HepG2 (cell line): ENCODE data around the gene MTA2. TPM values are rescaled to one million over a fixed set of nuclear protein-coding genes. Genes with fewer than 3 reads are reported as not detected.

Source experiments
- ADNP ChIP-seq: sonication (generic); formaldehyde crosslinking; IDR thresholded peaks from 2 replicates; pipeline ENCODE4 v1.4.0; 2020; ENCODE audit warnings: missing genetic modification reagents
- ATF4 ChIP-seq, 2 experiments: fragments of 450-650 bp in 1 of 2; sonication (generic) in 1 of 2; formaldehyde crosslinking; IDR thresholded peaks; 2 replicates each; pipeline versions ENCODE4 v1.5.0 to v1.8.0; 2020 to 2022; ENCODE audit warnings: mild to moderate bottlenecking in 1 of 2, missing genetic modification reagents in 1 of 2
- CHD2 ChIP-seq: IDR thresholded peaks from 2 replicates; pipeline ENCODE4 v1.6.1; 2011; ENCODE audit warnings: low read depth, low read length, improper control_type of control experiment
- HNRNPK ChIP-seq: fragments of 200-400 bp; formaldehyde crosslinking; IDR thresholded peaks from 2 replicates; pipeline ENCODE4 v1.6.1; 2018; ENCODE audit warnings: low read length, low read depth, moderate library complexity, mild to moderate bottlenecking; ENCODE audit not compliant: poor library complexity, severe bottlenecking
- KLF16 ChIP-seq, 2 experiments: sonication (generic) in 1 of 2; formaldehyde crosslinking in 1 of 2; IDR thresholded peaks; 2 replicates each; pipeline versions ENCODE4 v1.6.1 to v1.8.0; 2016 to 2023; ENCODE audit warnings: missing genetic modification reagents in 2 of 2, missing compliant biosample characterization in 1 of 2
- KLF9 ChIP-seq: IDR thresholded peaks from 2 replicates; pipeline ENCODE4 v1.6.1; 2016; ENCODE audit warnings: low read depth
- NCOA1 ChIP-seq: sonication (generic); formaldehyde crosslinking; IDR thresholded peaks from 2 replicates; pipeline ENCODE4 v1.9.0; 2021; ENCODE audit warnings: missing genetic modification reagents
- ONECUT2 ChIP-seq: sonication (generic); formaldehyde crosslinking; IDR thresholded peaks from 2 replicates; pipeline ENCODE4 v1.4.0; 2020; ENCODE audit warnings: missing genetic modification reagents
- PCBP1 ChIP-seq: fragments of 200-400 bp; formaldehyde crosslinking; IDR thresholded peaks from 2 replicates; pipeline ENCODE4 v1.6.1; 2017; ENCODE audit warnings: mild to moderate bottlenecking, low read depth, low read length, borderline replicate concordance
- SIN3A ChIP-seq: IDR thresholded peaks from 2 replicates; pipeline ENCODE4 v1.6.1; 2011; ENCODE audit warnings: low read depth, mild to moderate bottlenecking, control low read depth, low read length, borderline replicate concordance
- SNRNP70 ChIP-seq: fragments of 200-400 bp; formaldehyde crosslinking; IDR thresholded peaks from 2 replicates; pipeline ENCODE4 v1.6.1; 2017; ENCODE audit warnings: mild to moderate bottlenecking, low read depth, low read length, moderate library complexity
- THAP7 ChIP-seq: sonication (generic); formaldehyde crosslinking; IDR thresholded peaks from 2 replicates; pipeline ENCODE4 v1.8.1; 2023; ENCODE audit warnings: mild to moderate bottlenecking, missing genetic modification reagents
- TOE1 ChIP-seq: sonication (generic); formaldehyde crosslinking; IDR thresholded peaks from 2 replicates; pipeline ENCODE4 v1.4.0; 2020; ENCODE audit warnings: mild to moderate bottlenecking, missing genetic modification reagents
- TSC22D2 ChIP-seq: sonication (generic); formaldehyde crosslinking; IDR thresholded peaks from 2 replicates; pipeline ENCODE4 v1.5.1; 2020; ENCODE audit warnings: missing genetic modification reagents, mild to moderate bottlenecking, borderline replicate concordance
- ZBTB42 ChIP-seq: sonication (generic); formaldehyde crosslinking; IDR thresholded peaks from 2 replicates; pipeline ENCODE4 v1.5.0; 2020; ENCODE audit warnings: mild to moderate bottlenecking, missing genetic modification reagents
- ZGPAT ChIP-seq: IDR thresholded peaks from 2 replicates; pipeline ENCODE4 v1.6.1; 2016; ENCODE audit warnings: mild to moderate bottlenecking
- ZKSCAN5 ChIP-seq: sonication (generic); formaldehyde crosslinking; IDR thresholded peaks from 2 replicates; pipeline ENCODE4 v1.5.1; 2020; ENCODE audit warnings: mild to moderate bottlenecking, missing genetic modification reagents
- ZNF335 ChIP-seq: sonication (generic); formaldehyde crosslinking; IDR thresholded peaks from 2 replicates; pipeline ENCODE4 v1.4.0; 2020; ENCODE audit warnings: missing genetic modification reagents
- ZNF496 ChIP-seq: sonication (generic); formaldehyde crosslinking; IDR thresholded peaks from 2 replicates; pipeline ENCODE4 v1.8.1; 2023; ENCODE audit warnings: mild to moderate bottlenecking, moderate library complexity, missing genetic modification reagents; ENCODE audit not compliant: insufficient replicate concordance
- ZNF589 ChIP-seq: sonication (generic); formaldehyde crosslinking; conservative IDR thresholded peaks from 2 replicates; pipeline ENCODE4 v1.8.0; 2022; ENCODE audit warnings: mild to moderate bottlenecking, moderate library complexity, missing genetic modification reagents
- polyA plus RNA-seq, 8 experiments: library from polyadenylated mRNA; depleted of rRNA in 3 of 8; stranded (reverse) in 7 of 8; unstranded in 1 of 8; fragments of >200 nt; fragmentation: Illumina TruSeq in 4 of 8; extraction: Trizol in 4 of 8; gene quantifications; 2 replicates each; pipeline versions ENCODE4 v1.2.1 to v1.2.3, GENCODE V29; 2011 to 2016; ENCODE audit warnings: low read depth in 4 of 8, missing spikeins in 1 of 8, mixed read lengths in 1 of 8; ENCODE audit not compliant: insufficient read depth in 1 of 8
- total RNA-seq, 5 experiments: library from RNA; depleted of rRNA; stranded (reverse); fragments of >200 nt; fragmentation: Illumina TruSeq; extraction: Trizol; gene quantifications; 2 replicates each; pipeline ENCODE4 v1.2.3, GENCODE V29; 2016; ENCODE audit warnings: low read depth in 1 of 5
- TF ChIP-seq, protein P1 (sequence below): sonication (generic); formaldehyde crosslinking; IDR thresholded peaks from 2 replicates; pipeline ENCODE4 v1.9.0; 2021; ENCODE audit warnings: missing genetic modification reagents, borderline replicate concordance
- TF ChIP-seq, protein P2 (sequence below): sonication (generic); formaldehyde crosslinking; IDR thresholded peaks from 2 replicates; pipeline ENCODE4 v1.4.0; 2020; ENCODE audit warnings: missing genetic modification reagents

The MTA2 gene
- total and polyA plus RNA-seq, 2 of the 13 experiments (the other 11 are each of a cell fraction or from before 2014, with no cell fraction given), result 14.0 to 70.0 TPM

GRCh38 chr11:62591448-62592145, 10.1 kb downstream of the MTA2 start, which contains the start of gene TUT1 (continued):
- peak in 1 of 2 experiments; percentile 53; a peak in 1 of 4 replicates for TF ChIP-seq ATF4 (CRISPR knock-in tag; IDR thresholded peaks at IDR 0.05)
- TF ChIP-seq CHD2, result peak; percentile 8; the same call in 1 of the 2 replicates
- no peak for TF ChIP-seq ADNP (CRISPR knock-in tag)
- TF ChIP-seq ZGPAT (CRISPR knock-in tag), result peak; percentile 96
- peak in 1 of 2 experiments; percentile 81; a peak in 2 of 4 replicates for TF ChIP-seq KLF16 (CRISPR knock-in tag; IDR thresholded peaks at IDR 0.05)
- no peak for TF ChIP-seq SNRNP70
- TF ChIP-seq NCOA1 (CRISPR knock-in tag), result no peak
- TF ChIP-seq ZNF589 (CRISPR knock-in tag), result 0 out of 2 replicates have a peak, but pooled peaks have one; percentile 26
- TF ChIP-seq ONECUT2, result peak; percentile 62; the same call in 1 of the 2 replicates
- TF ChIP-seq HNRNPK, result no peak
- no peak for TF ChIP-seq ZKSCAN5
- TF ChIP-seq TSC22D2 (CRISPR knock-in tag), result no peak
- TF ChIP-seq SIN3A, result peak; percentile 89
- TF ChIP-seq, protein P1, sequence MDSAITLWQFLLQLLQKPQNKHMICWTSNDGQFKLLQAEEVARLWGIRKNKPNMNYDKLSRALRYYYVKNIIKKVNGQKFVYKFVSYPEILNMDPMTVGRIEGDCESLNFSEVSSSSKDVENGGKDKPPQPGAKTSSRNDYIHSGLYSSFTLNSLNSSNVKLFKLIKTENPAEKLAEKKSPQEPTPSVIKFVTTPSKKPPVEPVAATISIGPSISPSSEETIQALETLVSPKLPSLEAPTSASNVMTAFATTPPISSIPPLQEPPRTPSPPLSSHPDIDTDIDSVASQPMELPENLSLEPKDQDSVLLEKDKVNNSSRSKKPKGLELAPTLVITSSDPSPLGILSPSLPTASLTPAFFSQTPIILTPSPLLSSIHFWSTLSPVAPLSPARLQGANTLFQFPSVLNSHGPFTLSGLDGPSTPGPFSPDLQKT (CRISPR knock-in tag), result no peak
- no peak for TF ChIP-seq ZBTB42 (CRISPR knock-in tag)
- peak; percentile 87 for TF ChIP-seq KLF9 (CRISPR knock-in tag)
- 0 out of 2 replicates have a peak, but pooled peaks have one; percentile 68 for TF ChIP-seq PCBP1
- peak; percentile 77 for TF ChIP-seq ZNF335 (CRISPR knock-in tag)
- TF ChIP-seq TOE1 (CRISPR knock-in tag), result no peak
- no peak for TF ChIP-seq ZNF496
- TF ChIP-seq, protein P2, sequence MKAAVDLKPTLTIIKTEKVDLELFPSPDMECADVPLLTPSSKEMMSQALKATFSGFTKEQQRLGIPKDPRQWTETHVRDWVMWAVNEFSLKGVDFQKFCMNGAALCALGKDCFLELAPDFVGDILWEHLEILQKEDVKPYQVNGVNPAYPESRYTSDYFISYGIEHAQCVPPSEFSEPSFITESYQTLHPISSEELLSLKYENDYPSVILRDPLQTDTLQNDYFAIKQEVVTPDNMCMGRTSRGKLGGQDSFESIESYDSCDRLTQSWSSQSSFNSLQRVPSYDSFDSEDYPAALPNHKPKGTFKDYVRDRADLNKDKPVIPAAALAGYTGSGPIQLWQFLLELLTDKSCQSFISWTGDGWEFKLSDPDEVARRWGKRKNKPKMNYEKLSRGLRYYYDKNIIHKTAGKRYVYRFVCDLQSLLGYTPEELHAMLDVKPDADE (CRISPR knock-in tag), result no peak
- TF ChIP-seq THAP7 (CRISPR knock-in tag), result 0 out of 2 replicates have a peak, but pooled peaks have one; percentile 84
